Measurements from ENCODE around the gene MT1H.
"Not testable (repeated sequence)": the region's sequence is repeated elsewhere in the genome, so short reads cannot be mapped to it uniquely, and the experiment has no call there.

MT1H gene

GRCh38 chr16:56665286-56666261, 4.0 kb upstream of the MT1H start:
- DNase-seq (ENCODE audit: low read depth) = not testable (repeated sequence)

GRCh38 chr16:56667581-56668571, 1.7 kb upstream of the MT1H start, which contains the start of gene MT1G:
Gene MT1G, minus strand, starts transcription at chr16:56668065. Its CDS starts 72 bp downstream, at chr16:56667993.
- DNase-seq (ENCODE audit: low read depth) = no peak

GRCh38 chr16:56669840-56670619, 416 bp downstream of the MT1H start:
- DNase-seq (ENCODE audit: low read depth) = no peak

GRCh38 chr16:56670620-56670934, 963 bp downstream of the MT1H start:
- no peak for DNase-seq (ENCODE audit: low read depth)

- DNase-seq (ENCODE audit: low read depth) = not testable (repeated sequence)
Measured at GRCh38 chr16:56671691-56672090, 2.1 kb downstream of the MT1H start.

- not testable (repeated sequence) for DNase-seq (ENCODE audit: low read depth)
Measured at GRCh38 chr16:56672171-56672570, 2.6 kb downstream of the MT1H start.

- no peak for DNase-seq (ENCODE audit: low read depth)
Measured at GRCh38 chr16:56672761-56673536, 3.3 kb downstream of the MT1H start.

GRCh38 chr16:56673921-56674320, 4.3 kb downstream of the MT1H start:
- no peak for DNase-seq (ENCODE audit: low read depth)

- not testable (repeated sequence) for DNase-seq (ENCODE audit: low read depth)
Measured at GRCh38 chr16:56674570-56674969, 5.0 kb downstream of the MT1H start.

GRCh38 chr16:56675685-56676210, 6.1 kb downstream of the MT1H start:
- DNase-seq (ENCODE audit: low read depth) = peak; percentile 40

GRCh38 chr16:56677474-56677873, 7.9 kb downstream of the MT1H start:
- no peak for DNase-seq (ENCODE audit: low read depth)

- DNase-seq (ENCODE audit: low read depth) = no peak
Measured at GRCh38 chr16:56679078-56679730, 9.6 kb downstream of the MT1H start.

- no peak for DNase-seq (ENCODE audit: low read depth)
Measured at GRCh38 chr16:56679818-56680217, 10.2 kb downstream of the MT1H start.

GRCh38 chr16:56681939-56682702, 12.5 kb downstream of the MT1H start, which contains the start of gene MT1X:
Gene MT1X, plus strand, starts transcription at chr16:56682470. Its CDS starts 71 bp downstream, at chr16:56682541.
- DNase-seq (ENCODE audit: low read depth) = peak; percentile 73

- DNase-seq (ENCODE audit: low read depth) = no peak
Measured at GRCh38 chr16:56682703-56683397, 13.2 kb downstream of the MT1H start.

- DNase-seq (ENCODE audit: low read depth) = no peak
Measured at GRCh38 chr16:56683424-56684172, 14.0 kb downstream of the MT1H start.

GRCh38 chr16:56684256-56684925, 14.8 kb downstream of the MT1H start:
- DNase-seq (ENCODE audit: low read depth) = no peak
